PFSK-1 (cell line): ENCODE data around the gene RASA2.

Source experiments
- FOXP2 ChIP-seq: optimal IDR thresholded peaks from 2 replicates; pipeline ENCODE3; 2011; ENCODE audit warnings: borderline replicate concordance, control low read depth, inconsistent platforms; ENCODE audit not compliant: insufficient read depth; ENCODE audit errors: extremely low read length, extremely low read depth
- POLR2AphosphoS5 ChIP-seq: IDR thresholded peaks from 2 replicates; pipeline ENCODE4 v1.6.1; 2012; ENCODE audit warnings: low read depth, mild to moderate bottlenecking, control low read depth, low read length, moderate library complexity
- REST ChIP-seq, 2 experiments: IDR thresholded peaks; 2 replicates each; pipeline versions ENCODE4 v1.6.1 to v1.8.0; 2011 to 2012; ENCODE audit warnings: low read depth in 2 of 2, low read length in 2 of 2, control low read depth in 1 of 2, inconsistent platforms in 1 of 2, mild to moderate bottlenecking in 1 of 2, moderate library complexity in 1 of 2; ENCODE audit not compliant: insufficient read depth in 1 of 2
- SIN3A ChIP-seq: IDR thresholded peaks from 2 replicates; pipeline ENCODE4 v1.6.1; 2012; ENCODE audit warnings: mild to moderate bottlenecking, low read length, moderate library complexity, borderline replicate concordance; ENCODE audit not compliant: insufficient read depth
- TAF1 ChIP-seq: IDR thresholded peaks from 2 replicates; pipeline ENCODE4 v1.6.1; 2012; ENCODE audit warnings: low read length, control low read depth, borderline replicate concordance; ENCODE audit not compliant: insufficient read depth

The RASA2 gene

GRCh38 chr3:141663993-141664392, 177.2 kb downstream of the RASA2 start:
- TF ChIP-seq TAF1 (no peak), POLR2AphosphoS5 (no peak), FOXP2 (no peak), REST (IDR thresholded peaks at IDR 0.05; ENCODE audit: insufficient read depth in 1 of 2, low read depth in 2 of 2, low read length in 2 of 2) (no peak), SIN3A (no peak)
